ENCODE data around the gene RASSF7. TPM values are rescaled to one million over a fixed set of nuclear protein-coding genes. Genes with fewer than 3 reads are reported as not detected.
"Not testable (repeated sequence)": the region's sequence is repeated elsewhere in the genome, so short reads cannot be mapped to it uniquely, and the experiment has no call there.

The RASSF7 gene
- total RNA-seq, 2 experiments from 2014 or later = 19.8 to 21.2 TPM

GRCh38 chr11:559020-559620 lies 1.6 kb upstream of the RASSF7 start:
- CTCF ChIA-PET = interaction anchor here (1.0 to 1.3 kb wide), 2 partner anchors 17 to 165 kb away, joined by 3 read pairs; partner anchors contain the start of gene PHRF1
- POLR2A ChIA-PET = no interaction called here

DNA sequence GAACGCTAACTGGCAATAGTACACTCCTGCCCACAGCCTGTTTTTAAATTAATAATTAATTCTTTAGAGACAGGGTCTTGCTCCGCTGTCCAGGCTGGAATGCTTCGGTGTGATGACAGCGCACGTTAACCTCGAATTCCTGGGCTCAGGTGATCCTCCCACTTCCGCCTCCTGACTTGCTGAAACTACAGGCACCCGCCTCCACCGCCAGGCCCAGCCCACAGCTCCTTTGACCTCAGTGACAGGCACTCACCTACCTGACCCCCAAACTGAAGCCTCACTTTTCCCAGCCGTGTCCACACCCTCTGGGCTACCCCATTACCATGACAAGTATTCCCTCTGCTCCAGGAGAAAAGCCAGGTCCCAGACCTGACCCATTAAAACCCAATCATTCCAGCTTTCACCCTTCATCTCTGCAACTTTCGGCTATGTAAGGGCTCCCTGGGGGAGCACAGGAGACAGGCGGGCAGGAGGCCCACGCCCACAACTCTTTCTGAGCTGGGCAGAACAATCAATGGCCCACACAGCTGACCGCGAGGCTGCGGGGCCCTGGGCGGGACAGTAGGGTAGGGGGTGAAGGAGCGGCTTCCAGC lies 962 bp upstream of the RASSF7 start:
- ChIA-PET POLR2A (no interaction called here), CTCF (interaction anchor here (1.0 to 1.3 kb wide), 2 partner anchors 16 to 164 kb away, joined by 3 read pairs; partner anchors contain the start of gene PHRF1)

GRCh38 chr11:561148-562003 lies 606 bp downstream of the RASSF7 start:
- POLR2A ChIA-PET = no interaction called here
- CTCF ChIA-PET = interaction anchor here (1.0 kb wide), 1 partner anchor 166 kb away, joined by 3 read pairs; no protein-coding TSS in a partner anchor

GRCh38 chr11:562046-562645 lies 1.4 kb downstream of the RASSF7 start:
- ChIA-PET POLR2A (no interaction called here), CTCF (interaction anchor here (1.0 kb wide), 1 partner anchor 165 kb away, joined by 3 read pairs; no protein-coding TSS in a partner anchor)

DNA sequence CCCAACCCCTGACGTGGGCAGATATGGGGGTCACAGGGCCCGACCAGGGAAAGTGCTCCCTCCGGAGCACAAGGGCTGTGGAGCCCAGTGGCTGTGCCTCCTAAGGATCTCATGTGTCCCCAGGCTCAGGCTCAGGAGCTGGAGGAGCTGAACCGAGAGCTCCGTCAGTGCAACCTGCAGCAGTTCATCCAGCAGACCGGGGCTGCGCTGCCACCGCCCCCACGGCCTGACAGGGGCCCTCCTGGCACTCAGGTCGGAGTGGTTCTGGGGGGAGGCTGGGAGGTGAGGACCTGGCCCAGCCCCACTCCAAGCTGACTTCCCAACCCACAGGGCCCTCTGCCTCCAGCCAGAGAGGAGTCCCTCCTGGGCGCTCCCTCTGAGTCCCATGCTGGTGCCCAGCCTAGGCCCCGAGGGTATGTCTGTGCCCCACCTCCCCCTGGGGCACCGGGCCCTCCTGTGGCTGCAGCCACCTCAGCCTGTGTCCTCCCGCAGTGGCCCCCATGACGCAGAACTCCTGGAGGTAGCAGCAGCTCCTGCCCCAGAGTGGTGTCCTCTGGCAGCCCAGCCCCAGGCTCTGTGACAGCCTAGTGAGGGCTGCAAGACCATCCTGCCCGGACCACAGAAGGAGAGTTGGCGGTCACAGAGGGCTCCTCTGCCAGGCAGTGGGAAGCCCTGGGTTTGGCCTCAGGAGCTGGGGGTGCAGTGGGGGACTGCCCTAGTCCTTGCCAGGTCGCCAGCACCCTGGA lies 2.5 kb downstream of the RASSF7 start:
- CTCF ChIA-PET = interaction anchor here (1.3 to 1.4 kb wide), 2 partner anchors 9 to 12 kb away, joined by 3 to 4 read pairs; no protein-coding TSS in a partner anchor
- POLR2A ChIA-PET = interaction anchor here (1.0 kb wide), 1 partner anchor 8 kb away, joined by 4 read pairs; no protein-coding TSS in a partner anchor

- CTCF ChIA-PET = interaction anchor here (0.7 to 1.4 kb wide), 4 partner anchors 9 to 230 kb away, joined by 3 to 4 read pairs (median 3); no protein-coding TSS in a partner anchor
- POLR2A ChIA-PET = interaction anchor here (1.0 kb wide), 1 partner anchor 9 kb away, joined by 4 read pairs; no protein-coding TSS in a partner anchor
These were observed 3.2 kb downstream of the RASSF7 start for GRCh38 chr11:563812-564578.

- ChIA-PET POLR2A (interaction anchor here (1.1 to 1.2 kb wide), 2 partner anchors 30 to 46 kb away, joined by 3 to 4 read pairs; partner anchors contain the start of gene HRAS), CTCF (interaction anchor here (1.2 to 1.5 kb wide), 2 partner anchors 9 to 157 kb away, joined by 3 read pairs; no protein-coding TSS in a partner anchor)
These were observed 5.2 kb downstream of the RASSF7 start for GRCh38 chr11:565921-566509.

- ChIA-PET POLR2A (interaction anchor here (1.1 to 1.2 kb wide), 2 partner anchors 31 to 45 kb away, joined by 3 to 4 read pairs; partner anchors contain the start of gene HRAS), CTCF (interaction anchor here (0.6 to 2.9 kb wide), 3 partner anchors 8 to 211 kb away, joined by 3 to 16 read pairs (median 3); no protein-coding TSS in a partner anchor)
These were observed 6.3 kb downstream of the RASSF7 start for GRCh38 chr11:567011-567628.

GRCh38 chr11:567629-568292 lies 7.0 kb downstream of the RASSF7 start:
- POLR2A ChIA-PET = interaction anchor here (0.6 to 1.5 kb wide), 3 partner anchors 13 to 113 kb away, joined by 3 to 5 read pairs (median 4); partner anchors contain the start of gene HRAS
- CTCF ChIA-PET = interaction anchor here (0.6 to 2.9 kb wide), 4 partner anchors 12 to 210 kb away, joined by 3 to 16 read pairs (median 4); no protein-coding TSS in a partner anchor

DNA sequence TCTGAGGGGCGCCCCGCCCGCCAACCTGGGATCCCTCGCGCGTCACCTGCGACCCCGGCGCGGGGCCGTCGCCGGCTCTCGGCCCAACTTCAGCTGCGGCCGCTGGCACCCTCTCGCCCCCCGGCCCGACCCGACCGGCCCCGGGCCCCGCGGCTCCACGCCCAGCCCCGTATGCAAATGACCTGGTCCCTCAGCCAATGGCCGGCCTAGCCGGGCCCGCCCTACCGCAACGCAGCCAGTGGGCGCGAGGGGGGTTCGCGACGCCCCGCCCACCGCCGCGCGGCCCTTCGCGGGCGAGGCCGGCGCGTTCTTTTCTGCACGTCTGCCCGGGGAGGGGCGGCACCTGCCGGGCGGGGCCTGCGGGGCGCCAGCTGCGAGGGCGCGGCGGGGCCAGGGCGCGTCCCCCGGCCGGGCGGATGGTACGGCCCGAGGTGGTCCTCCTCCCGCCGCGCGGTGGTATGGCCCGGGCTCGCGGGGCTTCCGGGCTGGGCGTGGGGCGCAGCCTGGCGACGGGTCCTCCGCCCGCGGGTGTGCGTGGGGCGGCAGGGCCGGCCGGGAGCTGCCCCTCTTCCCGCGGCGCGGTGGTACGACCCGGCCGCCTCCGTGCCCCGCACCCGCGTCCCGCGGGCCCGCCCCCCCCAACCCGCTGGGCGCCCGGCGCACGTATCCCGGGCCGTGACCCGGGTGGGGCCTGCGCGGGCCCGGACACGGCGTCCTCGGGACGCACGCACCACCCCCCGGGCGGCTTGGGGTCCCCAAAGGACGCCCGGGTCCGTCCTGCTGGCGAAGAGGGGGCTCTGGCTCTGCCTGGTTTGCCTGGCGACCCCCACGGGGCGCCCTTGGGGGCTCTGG lies 7.8 kb downstream of the RASSF7 start:
- CTCF ChIA-PET = interaction anchor here (1.1 to 2.9 kb wide), 3 partner anchors 13 to 159 kb away, joined by 3 to 16 read pairs (median 4); no protein-coding TSS in a partner anchor
- POLR2A ChIA-PET = interaction anchor here (0.6 to 1.5 kb wide), 7 partner anchors 9 to 178 kb away, joined by 3 to 6 read pairs (median 3); partner anchors contain the start of gene HRAS

DNA sequence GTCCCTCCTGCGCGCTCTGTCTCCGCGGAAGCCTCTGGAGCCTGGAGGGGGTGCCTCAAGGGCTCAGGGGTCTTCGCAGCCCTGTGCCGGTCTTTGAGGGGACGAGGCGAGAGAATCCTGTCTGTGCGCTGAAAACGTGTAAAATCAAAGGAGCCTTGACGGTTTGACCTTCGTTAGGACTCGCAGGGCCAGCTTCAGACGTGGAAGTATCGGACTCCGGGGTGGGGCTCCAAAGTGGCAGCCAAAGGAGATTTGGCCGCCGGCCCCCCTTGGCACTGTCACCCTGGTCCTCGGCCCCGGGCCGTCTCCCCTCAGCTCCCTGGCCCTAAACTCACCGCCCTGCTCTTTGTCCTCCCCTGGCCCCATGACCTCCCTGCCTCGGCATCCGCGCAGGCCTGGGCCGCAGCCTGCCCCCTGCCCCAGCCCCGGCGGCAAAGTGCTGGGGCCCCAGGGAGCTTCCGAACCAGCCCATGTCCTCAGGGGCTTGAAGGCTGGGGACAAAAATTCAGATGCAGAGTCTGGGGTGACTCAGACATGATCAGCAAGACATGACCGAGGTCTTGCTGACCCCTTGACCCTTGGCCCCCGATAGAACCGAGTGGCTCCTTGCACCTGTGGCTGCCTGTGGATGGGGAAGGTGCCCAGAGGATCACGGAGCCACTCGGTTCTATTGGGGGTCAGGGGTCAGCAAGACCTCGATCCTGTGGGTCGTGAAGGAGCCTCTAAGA lies 8.6 kb downstream of the RASSF7 start:
- ChIA-PET CTCF (interaction anchor here (1.1 to 2.9 kb wide), 2 partner anchors 14 to 158 kb away, joined by 3 to 16 read pairs; no protein-coding TSS in a partner anchor), POLR2A (interaction anchor here (0.6 to 1.5 kb wide), 6 partner anchors 8 to 177 kb away, joined by 3 to 6 read pairs (median 4); partner anchors contain the start of gene HRAS)

GRCh38 chr11:571802-572185 lies 11.0 kb downstream of the RASSF7 start:
- ChIA-PET CTCF (no interaction called here), POLR2A (no interaction called here)

DNA sequence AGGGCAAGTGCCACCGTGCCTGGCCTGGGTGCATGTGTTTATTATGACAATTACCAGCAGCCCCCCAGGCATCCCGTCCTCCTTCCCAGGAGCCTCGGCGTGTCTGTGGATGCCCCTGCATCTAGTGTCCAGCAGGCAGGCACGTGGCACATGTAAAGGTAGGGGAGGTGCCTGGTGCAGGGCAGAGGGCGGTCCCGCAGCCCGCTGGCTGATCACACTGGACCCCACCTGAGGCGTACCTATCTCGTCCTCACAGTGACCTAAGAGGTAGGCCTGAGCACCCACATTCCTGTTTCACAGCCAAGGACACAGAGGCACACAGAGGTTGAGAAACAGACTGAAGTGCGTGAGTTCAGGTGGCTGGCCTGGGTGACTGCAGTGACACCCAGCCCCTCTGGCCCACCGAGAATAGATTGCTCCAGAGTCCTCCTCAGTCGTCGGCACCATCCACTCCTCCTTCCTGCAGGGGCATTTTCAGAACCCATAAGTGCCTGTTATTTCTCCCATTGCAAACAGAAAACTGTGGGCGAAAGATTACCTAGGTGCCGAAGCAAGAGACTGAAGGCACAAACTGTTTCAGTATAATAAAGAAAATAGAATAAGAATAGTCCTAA lies 12.5 kb downstream of the RASSF7 start:
- CTCF ChIA-PET = interaction anchor here (0.6 kb wide), 1 partner anchor 210 kb away, joined by 3 read pairs; no protein-coding TSS in a partner anchor
- POLR2A ChIA-PET = no interaction called here

- POLR2A ChIA-PET = not testable (repeated sequence)
These were observed 13.3 kb downstream of the RASSF7 start for GRCh38 chr11:574031-574570.

More at GRCh38 chr11:574031-574570, 13.3 kb downstream of the RASSF7 start:
- CTCF ChIA-PET = interaction anchor here (0.6 kb wide), 1 partner anchor 209 kb away, joined by 3 read pairs; no protein-coding TSS in a partner anchor

Measured in activated CD8-positive, alpha-beta memory T cell treated with anti-CD3 and anti-CD28 coated beads for 36 hours (primary cell).